GM21576 (cell line): Measurements from ENCODE around the gene EIF4G3.
"Not testable (repeated sequence)": the region's sequence is repeated elsewhere in the genome, so short reads cannot be mapped to it uniquely, and the experiment has no call there.

ENCODE experiments used
- ATAC-seq: cut with Tn5 transposase; IDR thresholded peaks from one replicate; pipeline ENCODE4 v1.9.1; 2021; ENCODE audit warnings: mild to moderate bottlenecking, moderate library complexity; ENCODE audit not compliant: unreplicated experiment

The EIF4G3 gene

GRCh38 chr1:21077085-21077484, 99.6 kb downstream of the EIF4G3 start:
- no peak for ATAC-seq

- no peak for ATAC-seq
Observed at GRCh38 chr1:21072721-21073120, 104.0 kb downstream of the EIF4G3 start.

GRCh38 chr1:21069549-21069948, 107.1 kb downstream of the EIF4G3 start:
- ATAC-seq: no peak

DNA sequence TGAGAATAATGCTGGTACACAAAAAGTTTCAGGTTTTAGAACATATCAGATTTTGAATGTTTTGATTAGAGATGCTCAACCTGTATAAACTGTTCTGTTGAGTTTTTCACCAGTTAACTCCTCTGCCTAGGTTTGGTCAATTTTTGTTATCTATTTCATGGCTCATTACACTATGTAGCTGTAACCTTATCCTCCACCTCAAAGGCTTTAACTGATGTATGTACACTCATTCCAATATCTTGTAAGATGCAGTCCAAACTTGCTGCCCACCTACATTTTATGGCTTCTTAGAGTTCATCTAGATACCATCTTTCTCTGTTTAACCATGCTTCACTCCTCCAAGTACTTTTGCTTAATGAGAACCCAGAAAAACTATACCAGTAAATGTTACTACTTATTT, 107.8 kb downstream of the EIF4G3 start:
- no peak for ATAC-seq

DNA sequence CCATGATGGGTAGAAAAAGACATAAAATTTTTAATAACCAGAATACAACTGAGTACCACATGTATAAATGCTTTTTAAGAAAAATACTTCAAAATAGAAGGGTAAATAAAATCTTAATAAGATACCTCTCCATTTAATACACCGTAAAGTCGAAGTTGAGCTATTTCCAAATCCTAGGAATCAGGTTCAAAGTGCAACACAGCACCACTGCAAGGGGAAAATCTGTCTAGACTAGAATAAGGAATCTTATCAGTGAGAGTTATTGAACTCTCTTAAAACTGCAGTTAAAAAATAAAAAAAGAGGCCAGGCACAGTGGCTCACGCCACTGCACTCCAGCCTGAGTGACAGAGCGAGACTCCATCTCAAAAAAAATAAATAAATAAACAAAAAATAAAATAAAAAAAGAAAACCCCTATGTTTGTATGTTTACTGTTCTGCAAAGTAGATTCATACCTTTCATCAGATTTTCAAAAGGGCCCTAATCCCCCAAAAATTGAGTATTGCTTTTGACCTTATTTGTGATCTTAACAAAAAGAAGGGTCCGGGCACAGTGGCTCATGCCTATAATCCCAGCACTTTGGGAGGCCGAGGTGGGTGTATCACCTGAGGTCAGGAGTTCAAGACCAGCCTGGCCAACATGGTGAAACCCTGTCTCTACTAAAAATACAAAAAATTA, 109.0 kb downstream of the EIF4G3 start:
- ATAC-seq: no peak

- no peak for ATAC-seq
Observed at GRCh38 chr1:21066356-21067012, 110.2 kb downstream of the EIF4G3 start.

DNA sequence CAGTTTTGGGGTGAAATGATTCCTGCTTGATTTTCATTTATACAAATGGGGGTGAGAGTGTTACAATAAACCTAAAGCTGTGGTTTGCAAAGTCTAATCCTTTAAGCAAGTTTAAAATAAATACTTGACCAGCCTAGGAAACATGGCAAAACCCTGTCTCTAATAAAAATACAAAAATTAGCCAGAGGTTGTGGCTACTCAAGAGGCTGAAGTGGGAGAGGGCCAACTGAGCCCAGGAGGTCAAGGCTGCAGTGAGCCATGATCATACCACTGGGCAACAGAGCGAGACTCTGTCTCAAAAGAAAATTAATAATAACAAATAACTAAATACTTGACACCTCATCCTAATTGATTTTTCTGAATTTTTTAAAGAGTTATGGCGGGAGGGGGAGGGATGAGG, 110.8 kb downstream of the EIF4G3 start:
- no peak for ATAC-seq

GRCh38 chr1:21064057-21064456, 112.6 kb downstream of the EIF4G3 start:
- no peak for ATAC-seq

DNA sequence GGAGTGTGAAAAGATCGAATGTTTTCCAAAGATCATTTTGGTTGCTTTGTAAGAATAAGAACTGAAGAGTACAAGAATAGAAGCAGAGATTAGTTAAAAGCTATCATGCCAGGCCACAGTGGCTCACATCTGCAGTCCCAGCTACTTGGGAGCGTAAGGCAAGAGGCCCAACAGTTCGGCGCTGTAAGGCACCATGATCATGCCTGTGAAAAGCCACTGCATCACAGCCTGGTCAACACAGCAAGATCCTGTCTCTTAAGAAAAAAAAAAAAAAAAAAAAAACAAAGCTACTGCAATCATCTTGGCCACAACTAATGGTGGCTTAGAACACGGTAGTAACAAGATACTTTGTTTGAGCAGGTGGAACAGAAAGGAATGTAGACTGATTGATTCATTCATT, 116.2 kb downstream of the EIF4G3 start:
- no peak for ATAC-seq

DNA sequence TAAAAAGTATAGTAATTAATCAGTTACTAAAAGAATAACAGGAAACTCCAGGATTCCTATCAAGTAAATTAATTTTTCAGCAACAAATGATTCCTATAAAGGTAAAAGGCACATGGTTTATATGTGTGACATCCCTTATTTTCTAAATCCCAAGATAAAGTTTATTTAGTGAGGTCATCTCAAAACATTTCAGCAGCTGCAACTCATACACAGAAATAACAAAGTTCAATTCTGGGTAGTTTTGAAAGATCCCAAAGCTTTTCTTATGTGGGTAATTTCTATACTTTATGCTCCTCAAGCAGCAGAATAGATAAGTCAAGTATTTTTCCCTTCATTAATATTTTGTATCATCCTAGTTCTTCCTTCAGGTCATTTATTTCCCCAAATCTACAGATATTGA, 117.7 kb downstream of the EIF4G3 start:
- no peak for ATAC-seq

GRCh38 chr1:21058035-21058793, 118.5 kb downstream of the EIF4G3 start:
- ATAC-seq: no peak

GRCh38 chr1:21053189-21053928, 123.3 kb downstream of the EIF4G3 start:
- ATAC-seq: not testable (repeated sequence)

- no peak for ATAC-seq
Observed at GRCh38 chr1:21052034-21052433, 124.7 kb downstream of the EIF4G3 start.

- no peak for ATAC-seq
Observed at GRCh38 chr1:21051177-21051825, 125.4 kb downstream of the EIF4G3 start.

- ATAC-seq: no peak
Observed at GRCh38 chr1:21050031-21050430, 126.7 kb downstream of the EIF4G3 start.

GRCh38 chr1:21048462-21048861, 128.2 kb downstream of the EIF4G3 start:
- ATAC-seq: no peak

GRCh38 chr1:21046132-21046531, 130.6 kb downstream of the EIF4G3 start:
- ATAC-seq: no peak

GRCh38 chr1:21045351-21045750, 131.3 kb downstream of the EIF4G3 start:
- no peak for ATAC-seq

DNA sequence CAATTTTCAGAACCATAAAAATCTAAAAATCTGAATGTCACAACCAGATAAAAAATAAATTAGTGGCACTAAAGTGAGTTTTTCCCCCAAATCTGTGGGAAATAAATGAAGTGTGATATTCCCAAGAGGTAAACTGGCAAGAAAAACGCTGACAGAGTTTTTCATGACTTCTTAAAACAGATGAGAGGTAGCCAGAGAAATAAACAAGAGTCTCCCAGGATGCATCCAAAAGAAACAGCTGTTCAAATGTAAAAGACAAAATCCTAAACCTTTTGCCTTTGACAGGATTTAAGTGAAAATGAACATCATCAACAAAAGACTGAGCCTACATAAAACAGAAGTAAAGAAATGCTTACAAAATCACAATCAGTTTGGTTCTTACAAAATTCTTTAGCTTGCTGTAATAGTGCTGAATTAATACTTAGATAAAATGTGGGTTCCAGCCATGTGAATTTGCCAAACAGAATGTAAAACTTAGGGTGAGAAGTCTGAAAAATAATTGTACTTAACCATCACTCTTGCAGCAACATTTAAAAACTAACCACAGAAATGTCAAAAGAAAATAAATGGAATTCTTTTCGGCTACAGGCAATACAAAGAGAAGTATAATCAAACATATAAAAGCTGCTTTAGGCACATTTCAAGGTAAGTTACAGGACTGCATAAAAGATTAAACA, 133.6 kb downstream of the EIF4G3 start:
- ATAC-seq: no peak

GRCh38 chr1:21041541-21041940, 135.2 kb downstream of the EIF4G3 start:
- no peak for ATAC-seq
